ENCODE measurements around the gene HOXC10.

- TF ChIP-seq CTCF (IDR thresholded peaks at IDR 0.05) (no peak), POLR2AphosphoS5 (IDR thresholded peaks at IDR 0.05) (no peak), POLR2A (IDR thresholded peaks at IDR 0.05) (no peak)
Measured at GRCh38 chr12:53974084-53975063, 10.6 kb upstream of the HOXC10 start, which contains the start of gene HOTAIR.
